ENCODE data around the gene ZCCHC24. TPM values are rescaled to one million over a fixed set of nuclear protein-coding genes. Genes with fewer than 3 reads are reported as not detected.

The ZCCHC24 gene
- total and polyA plus RNA-seq, 2 of the 8 experiments (the other 6 are each of a cell fraction or from before 2014, with no cell fraction given), result 3.9 to 6.9 TPM

DNA sequence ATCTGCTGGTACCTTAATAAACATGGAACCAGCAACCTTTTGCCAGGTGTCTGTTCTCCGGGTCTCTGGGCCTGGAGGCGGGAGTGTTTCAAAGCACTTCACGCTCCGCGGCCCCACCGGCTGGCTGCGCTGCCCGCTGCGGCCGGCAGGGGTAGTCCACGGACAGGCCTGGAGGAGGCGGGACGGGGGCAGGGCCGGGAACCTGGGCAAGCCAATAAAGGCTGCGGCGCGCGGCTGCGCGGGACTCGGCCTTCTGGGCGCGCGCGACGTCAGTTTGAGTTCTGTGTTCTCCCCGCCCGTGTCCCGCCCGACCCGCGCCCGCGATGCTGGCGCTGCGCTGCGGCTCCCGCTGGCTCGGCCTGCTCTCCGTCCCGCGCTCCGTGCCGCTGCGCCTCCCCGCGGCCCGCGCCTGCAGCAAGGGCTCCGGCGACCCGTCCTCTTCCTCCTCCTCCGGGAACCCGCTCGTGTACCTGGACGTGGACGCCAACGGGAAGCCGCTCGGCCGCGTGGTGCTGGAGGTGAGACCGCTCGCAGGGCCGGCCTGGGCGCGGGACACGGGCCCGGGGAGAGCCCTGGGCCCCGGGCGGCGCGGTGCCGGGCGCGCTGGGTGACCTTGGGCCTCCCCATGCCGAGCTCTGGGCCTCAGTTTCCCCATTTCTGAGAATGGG, 98.1 kb downstream of the ZCCHC24 start, which contains the start of gene PPIF (continued):
- TF ChIP-seq, protein P1, sequence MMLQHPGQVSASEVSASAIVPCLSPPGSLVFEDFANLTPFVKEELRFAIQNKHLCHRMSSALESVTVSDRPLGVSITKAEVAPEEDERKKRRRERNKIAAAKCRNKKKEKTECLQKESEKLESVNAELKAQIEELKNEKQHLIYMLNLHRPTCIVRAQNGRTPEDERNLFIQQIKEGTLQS (IDR thresholded peaks at IDR 0.05; ENCODE audit: insufficient read depth, low read depth, low read length), result no peak
- TF ChIP-seq TBP (IDR thresholded peaks at IDR 0.05; ENCODE audit: low read depth, low read length) (peak; percentile 76), KDM4A (IDR thresholded peaks at IDR 0.05; ENCODE audit: low read depth, low read length, severe bottlenecking) (peak; percentile 89), SP1 (IDR thresholded peaks at IDR 0.05; ENCODE audit: low read depth, low read length) (0 out of 2 replicates have a peak, but pooled peaks have one; percentile 32), ASH2L (IDR thresholded peaks at IDR 0.05; ENCODE audit: low read length) (peak; percentile 23), CTBP2 (IDR thresholded peaks at IDR 0.05; ENCODE audit: borderline replicate concordance, insufficient read depth, insufficient read length, low read length) (peak; percentile 11), KDM1A (IDR thresholded peaks at IDR 0.05; ENCODE audit: borderline replicate concordance, low read length) (no peak)
- TF ChIP-seq, protein P2, sequence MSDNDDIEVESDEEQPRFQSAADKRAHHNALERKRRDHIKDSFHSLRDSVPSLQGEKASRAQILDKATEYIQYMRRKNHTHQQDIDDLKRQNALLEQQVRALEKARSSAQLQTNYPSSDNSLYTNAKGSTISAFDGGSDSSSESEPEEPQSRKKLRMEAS (IDR thresholded peaks at IDR 0.05), result peak; percentile 59
- TF ChIP-seq, protein P3, sequence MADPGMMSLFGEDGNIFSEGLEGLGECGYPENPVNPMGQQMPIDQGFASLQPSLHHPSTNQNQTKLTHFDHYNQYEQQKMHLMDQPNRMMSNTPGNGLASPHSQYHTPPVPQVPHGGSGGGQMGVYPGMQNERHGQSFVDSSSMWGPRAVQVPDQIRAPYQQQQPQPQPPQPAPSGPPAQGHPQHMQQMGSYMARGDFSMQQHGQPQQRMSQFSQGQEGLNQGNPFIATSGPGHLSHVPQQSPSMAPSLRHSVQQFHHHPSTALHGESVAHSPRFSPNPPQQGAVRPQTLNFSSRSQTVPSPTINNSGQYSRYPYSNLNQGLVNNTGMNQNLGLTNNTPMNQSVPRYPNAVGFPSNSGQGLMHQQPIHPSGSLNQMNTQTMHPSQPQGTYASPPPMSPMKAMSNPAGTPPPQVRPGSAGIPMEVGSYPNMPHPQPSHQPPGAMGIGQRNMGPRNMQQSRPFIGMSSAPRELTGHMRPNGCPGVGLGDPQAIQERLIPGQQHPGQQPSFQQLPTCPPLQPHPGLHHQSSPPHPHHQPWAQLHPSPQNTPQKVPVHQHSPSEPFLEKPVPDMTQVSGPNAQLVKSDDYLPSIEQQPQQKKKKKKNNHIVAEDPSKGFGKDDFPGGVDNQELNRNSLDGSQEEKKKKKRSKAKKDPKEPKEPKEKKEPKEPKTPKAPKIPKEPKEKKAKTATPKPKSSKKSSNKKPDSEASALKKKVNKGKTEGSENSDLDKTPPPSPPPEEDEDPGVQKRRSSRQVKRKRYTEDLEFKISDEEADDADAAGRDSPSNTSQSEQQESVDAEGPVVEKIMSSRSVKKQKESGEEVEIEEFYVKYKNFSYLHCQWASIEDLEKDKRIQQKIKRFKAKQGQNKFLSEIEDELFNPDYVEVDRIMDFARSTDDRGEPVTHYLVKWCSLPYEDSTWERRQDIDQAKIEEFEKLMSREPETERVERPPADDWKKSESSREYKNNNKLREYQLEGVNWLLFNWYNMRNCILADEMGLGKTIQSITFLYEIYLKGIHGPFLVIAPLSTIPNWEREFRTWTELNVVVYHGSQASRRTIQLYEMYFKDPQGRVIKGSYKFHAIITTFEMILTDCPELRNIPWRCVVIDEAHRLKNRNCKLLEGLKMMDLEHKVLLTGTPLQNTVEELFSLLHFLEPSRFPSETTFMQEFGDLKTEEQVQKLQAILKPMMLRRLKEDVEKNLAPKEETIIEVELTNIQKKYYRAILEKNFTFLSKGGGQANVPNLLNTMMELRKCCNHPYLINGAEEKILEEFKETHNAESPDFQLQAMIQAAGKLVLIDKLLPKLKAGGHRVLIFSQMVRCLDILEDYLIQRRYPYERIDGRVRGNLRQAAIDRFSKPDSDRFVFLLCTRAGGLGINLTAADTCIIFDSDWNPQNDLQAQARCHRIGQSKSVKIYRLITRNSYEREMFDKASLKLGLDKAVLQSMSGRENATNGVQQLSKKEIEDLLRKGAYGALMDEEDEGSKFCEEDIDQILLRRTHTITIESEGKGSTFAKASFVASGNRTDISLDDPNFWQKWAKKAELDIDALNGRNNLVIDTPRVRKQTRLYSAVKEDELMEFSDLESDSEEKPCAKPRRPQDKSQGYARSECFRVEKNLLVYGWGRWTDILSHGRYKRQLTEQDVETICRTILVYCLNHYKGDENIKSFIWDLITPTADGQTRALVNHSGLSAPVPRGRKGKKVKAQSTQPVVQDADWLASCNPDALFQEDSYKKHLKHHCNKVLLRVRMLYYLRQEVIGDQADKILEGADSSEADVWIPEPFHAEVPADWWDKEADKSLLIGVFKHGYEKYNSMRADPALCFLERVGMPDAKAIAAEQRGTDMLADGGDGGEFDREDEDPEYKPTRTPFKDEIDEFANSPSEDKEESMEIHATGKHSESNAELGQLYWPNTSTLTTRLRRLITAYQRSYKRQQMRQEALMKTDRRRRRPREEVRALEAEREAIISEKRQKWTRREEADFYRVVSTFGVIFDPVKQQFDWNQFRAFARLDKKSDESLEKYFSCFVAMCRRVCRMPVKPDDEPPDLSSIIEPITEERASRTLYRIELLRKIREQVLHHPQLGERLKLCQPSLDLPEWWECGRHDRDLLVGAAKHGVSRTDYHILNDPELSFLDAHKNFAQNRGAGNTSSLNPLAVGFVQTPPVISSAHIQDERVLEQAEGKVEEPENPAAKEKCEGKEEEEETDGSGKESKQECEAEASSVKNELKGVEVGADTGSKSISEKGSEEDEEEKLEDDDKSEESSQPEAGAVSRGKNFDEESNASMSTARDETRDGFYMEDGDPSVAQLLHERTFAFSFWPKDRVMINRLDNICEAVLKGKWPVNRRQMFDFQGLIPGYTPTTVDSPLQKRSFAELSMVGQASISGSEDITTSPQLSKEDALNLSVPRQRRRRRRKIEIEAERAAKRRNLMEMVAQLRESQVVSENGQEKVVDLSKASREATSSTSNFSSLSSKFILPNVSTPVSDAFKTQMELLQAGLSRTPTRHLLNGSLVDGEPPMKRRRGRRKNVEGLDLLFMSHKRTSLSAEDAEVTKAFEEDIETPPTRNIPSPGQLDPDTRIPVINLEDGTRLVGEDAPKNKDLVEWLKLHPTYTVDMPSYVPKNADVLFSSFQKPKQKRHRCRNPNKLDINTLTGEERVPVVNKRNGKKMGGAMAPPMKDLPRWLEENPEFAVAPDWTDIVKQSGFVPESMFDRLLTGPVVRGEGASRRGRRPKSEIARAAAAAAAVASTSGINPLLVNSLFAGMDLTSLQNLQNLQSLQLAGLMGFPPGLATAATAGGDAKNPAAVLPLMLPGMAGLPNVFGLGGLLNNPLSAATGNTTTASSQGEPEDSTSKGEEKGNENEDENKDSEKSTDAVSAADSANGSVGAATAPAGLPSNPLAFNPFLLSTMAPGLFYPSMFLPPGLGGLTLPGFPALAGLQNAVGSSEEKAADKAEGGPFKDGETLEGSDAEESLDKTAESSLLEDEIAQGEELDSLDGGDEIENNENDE (IDR thresholded peaks at IDR 0.05; ENCODE audit: insufficient replicate concordance, low read length), result no peak
